Measurements from ENCODE around the gene NGEF.

NGEF gene

GRCh38 chr2:232833830-232834229, 179.2 kb downstream of the NGEF start:
- DNase-seq (ENCODE audit: low read depth), result no peak

GRCh38 chr2:232831496-232831895, 181.6 kb downstream of the NGEF start:
- no peak for DNase-seq (ENCODE audit: low read depth)

GRCh38 chr2:232829988-232830387, 183.1 kb downstream of the NGEF start:
- DNase-seq (ENCODE audit: low read depth), result no peak
